Ovary (tissue), 9 donors: ENCODE data around the gene ZNF804B. TPM values are rescaled to one million over a fixed set of nuclear protein-coding genes. Genes with fewer than 3 reads are reported as not detected.

Source experiments
- DNase-seq, 5 donors: peaks; one replicate each; pipeline ENCODE4 v3.0.0-alpha.2; 2019 to 2020
- H3K27ac ChIP-seq, 2 donors: fragments of 200-600 bp; one replicate each; pipeline versions ENCODE4 v1.5.1 to v1.8.0; 2019 to 2022
- H3K27me3 ChIP-seq: fragments of 200-600 bp; one replicate; pipeline ENCODE4 v1.8.0; 2022
- H3K36me3 ChIP-seq: fragments of 200-600 bp; sonication (generic); one replicate; pipeline ENCODE4 v1.5.1; 2019
- H3K4me1 ChIP-seq: one replicate; pipeline ENCODE4 v1.8.1; 2013; ENCODE audit warnings: mild to moderate bottlenecking, moderate library complexity; ENCODE audit not compliant: insufficient read depth
- H3K4me3 ChIP-seq: fragments of 200-600 bp; sonication (generic); one replicate; pipeline ENCODE4 v1.5.1; 2017
- H3K9me3 ChIP-seq, 2 donors: fragments of 200-600 bp in 1 of 2; sonication (generic) in 1 of 2; one replicate each; pipeline versions ENCODE4 v1.5.1 to v1.8.1; 2013 to 2019; ENCODE audit warnings: mild to moderate bottlenecking in 1 of 2, moderate library complexity in 1 of 2
- CTCF ChIP-seq, 3 donors: fragments of 450-650 bp in 2 of 3; fragments of 200-600 bp in 1 of 3; IDR thresholded peaks; one replicate each; pipeline versions ENCODE4 v1.5.1 to v1.8.0; 2016 to 2022; ENCODE audit warnings: antibody characterized with exemption in 3 of 3, mild to moderate bottlenecking in 1 of 3
- EP300 ChIP-seq: sonication (generic); formaldehyde crosslinking; IDR thresholded peaks from one replicate; pipeline ENCODE4 v1.6.1; 2017; ENCODE audit warnings: antibody characterized with exemption
- POLR2A ChIP-seq: fragments of 450-650 bp; IDR thresholded peaks from one replicate; pipeline ENCODE4 v1.6.1; 2017; ENCODE audit warnings: antibody characterized with exemption, mild to moderate bottlenecking, moderate library complexity
- WGBS, 3 donors: extraction: QIAGEN DNeasy Blood & Tissue Kit in 1 of 3; methylation state at CpG; one replicate each; pipeline versions ENCODE4 v1.1.5 to v1.1.7; 2013 to 2017; 5-methylcytosine and 5-hydroxymethylcytosine counted together
- intact Hi-C, 4 donors: fragments of 100-400 bp; cut with DNase I; formaldehyde crosslinking; loops; one replicate each; pipeline versions ENCODE4 v1.11.0 to v1.15.1; 2022 to 2023
- polyA plus RNA-seq, 2 donors: library from polyadenylated mRNA; stranded (reverse); fragments of 200-250 nt in 1 of 2; fragments of 350-450 nt in 1 of 2; fragmentation: Illumina TruSeq in 1 of 2; extraction: RNeasy Lipid Tissue Mini Kit (QIAGEN cat#74804) in 1 of 2; gene quantifications; one replicate each; pipeline ENCODE4 v1.2.3, GENCODE V29; 2013 to 2014
- total RNA-seq, 7 donors: library from RNA; depleted of rRNA in 2 of 7; stranded (reverse); fragments of >200 nt in 2 of 7; fragmentation: NEBNext Ultra II Directional in 3 of 7; extraction: Animal tissue kit (Norgen Biotek cat#: 25700) in 3 of 7; gene quantifications; one replicate each; pipeline versions ENCODE4 v1.1.0 to v1.2.4, GENCODE V29; 2016 to 2023
- donor health status: DM: no; HTN: no; CAD: no; lungs with moderate emphysema.
- donor health status: DM: no; HTN: no; CAD: no.
- donor health status: Bipolar disorder and iron deficiency.
- donor health status: DM: yes; HTN: yes; CAD: no.
- donor health status: DM: no; HTN: no; CAD: no.
- donor health status: DM: yes; HTN: yes; CAD: no.

Gene ZNF804B
- total and polyA plus RNA-seq, 9 donors = 0.08 to 0.28 (median 0.25) TPM; not detected in 6

GRCh38 chr7:88801046-88801445 lies 41.5 kb downstream of the ZNF804B start:
- Histone ChIP-seq H3K4me1 (no peaks in the 10 kb centered on the region), H3K4me3 (no peak overlapping the region), H3K27ac (no peak overlapping the region), H3K27me3 (no peaks in the 10 kb centered on the region), H3K36me3 (no peaks in the 10 kb centered on the region), H3K9me3 (no peaks in the 10 kb centered on the region)
- intact Hi-C loops = no loop called here
- 70 to 75% (median 72%) methylated on average over 3 of the region's 3 CpGs for WGBS, 3 donors
- TF ChIP-seq EP300 (no peak), POLR2A (no peak), CTCF (IDR thresholded peaks at IDR 0.05) (no peak)
- DNase-seq = no peak

GRCh38 chr7:88806280-88807037 lies 47.0 kb downstream of the ZNF804B start:
- Histone ChIP-seq H3K36me3 (no peaks in the 10 kb centered on the region), H3K4me3 (no peak overlapping the region), H3K4me1 (no peaks in the 10 kb centered on the region), H3K27ac (no peak overlapping the region), H3K9me3 (no peaks in the 10 kb centered on the region), H3K27me3 (no peaks in the 10 kb centered on the region)
- TF ChIP-seq CTCF (IDR thresholded peaks at IDR 0.05) = no peak
- TF ChIP-seq EP300 = no peak
- TF ChIP-seq POLR2A = no peak
- no peak for DNase-seq
- intact Hi-C loops = no loop called here
- WGBS, 3 donors = 70 to 83% (median 74%) methylated on average over 2 of the region's 2 CpGs

GRCh38 chr7:88818552-88818951 lies 59.1 kb downstream of the ZNF804B start:
- no peaks in the 10 kb centered on the region for H3K36me3 ChIP-seq
- no peaks in the 10 kb centered on the region for H3K4me1 ChIP-seq
- no peak overlapping the region for H3K4me3 ChIP-seq
- TF ChIP-seq CTCF (IDR thresholded peaks at IDR 0.05) = no peak
- TF ChIP-seq POLR2A = no peak
- TF ChIP-seq EP300 = no peak
- H3K27ac ChIP-seq = no peak overlapping the region
- no peaks in the 10 kb centered on the region for H3K9me3 ChIP-seq
- DNase-seq = no peak
- intact Hi-C loops = no loop called here
- no peaks in the 10 kb centered on the region for H3K27me3 ChIP-seq

- H3K4me1 ChIP-seq = no peaks in the 10 kb centered on the region
- no peaks in the 10 kb centered on the region for H3K27me3 ChIP-seq
- no peaks in the 10 kb centered on the region for H3K36me3 ChIP-seq
- H3K27ac ChIP-seq = no peak overlapping the region
- H3K9me3 ChIP-seq = no peaks in the 10 kb centered on the region
- 32 to 39% (median 34%) methylated on average over 3 of the region's 3 CpGs for WGBS, 3 donors
- H3K4me3 ChIP-seq = no peak overlapping the region
- intact Hi-C loops = no loop called here
- DNase-seq = no peak
- TF ChIP-seq CTCF (IDR thresholded peaks at IDR 0.05) = no peak
- TF ChIP-seq EP300 = no peak
- no peak for TF ChIP-seq POLR2A
Observed at GRCh38 chr7:88826222-88826621, 66.7 kb downstream of the ZNF804B start.
